Left lobe of liver (tissue), 2 donors: ENCODE measurements around the gene ETV6. TPM values are rescaled to one million over a fixed set of nuclear protein-coding genes. Genes with fewer than 3 reads are reported as not detected.
"Not testable (repeated sequence)": the region's sequence is repeated elsewhere in the genome, so short reads cannot be mapped to it uniquely, and the experiment has no call there.

ENCODE experiments used
- ATAC-seq: fragments of 200-7000 bp; cut with Tn5 transposase; one replicate; pipeline ENCODE4 v1.9.1; 2020; ENCODE audit warnings: mild to moderate bottlenecking, moderate library complexity
- DNase-seq: peaks from one replicate; pipeline ENCODE4 v3.0.0-alpha.2; 2020; ENCODE audit warnings: low spot score
- total RNA-seq: library from RNA; stranded (reverse); gene quantifications from one replicate; pipeline ENCODE4 v1.2.1, GENCODE V29; 2021
- donor health status: DM: no; HTN: no; CAD: no; lungs with moderate emphysema.
- donor health status: DM: no; HTN: yes; CAD: no.

Gene ETV6
- total RNA-seq, 1 donor from 2014 or later, result 10.8 TPM

GRCh38 chr12:11897923-11898322 lies 248.4 kb downstream of the ETV6 start:
- no peak for ATAC-seq
- no peak for DNase-seq

- ATAC-seq (no peak), DNase-seq (no peak)
These were observed 252.4 kb downstream of the ETV6 start for GRCh38 chr12:11901701-11902524.

- DNase-seq, result no peak
- no peak for ATAC-seq
These were observed 253.0 kb downstream of the ETV6 start for GRCh38 chr12:11902525-11902875.

- ATAC-seq, result no peak
- no peak for DNase-seq
These were observed 254.7 kb downstream of the ETV6 start for GRCh38 chr12:11904124-11904523.

- no peak for ATAC-seq
These were observed 256.1 kb downstream of the ETV6 start for GRCh38 chr12:11905534-11905933.

GRCh38 chr12:11906286-11906935 lies 256.9 kb downstream of the ETV6 start:
- DNase-seq (no peak), ATAC-seq (no peak)

More at GRCh38 chr12:11905534-11905933, 256.1 kb downstream of the ETV6 start:
- DNase-seq, result no peak

GRCh38 chr12:11907625-11908024 lies 258.2 kb downstream of the ETV6 start:
- DNase-seq (no peak), ATAC-seq (no peak)

GRCh38 chr12:11909406-11909805 lies 259.9 kb downstream of the ETV6 start:
- ATAC-seq, DNase-seq: not testable (repeated sequence)

GRCh38 chr12:11916113-11916512 lies 266.6 kb downstream of the ETV6 start:
- no peak for ATAC-seq
- DNase-seq, result no peak

GRCh38 chr12:11916771-11917170 lies 267.3 kb downstream of the ETV6 start:
- no peak for DNase-seq
- ATAC-seq, result no peak

GRCh38 chr12:11917501-11917900 lies 268.0 kb downstream of the ETV6 start:
- ATAC-seq (no peak), DNase-seq (no peak)

- no peak for ATAC-seq
- no peak for DNase-seq
These were observed 270.8 kb downstream of the ETV6 start for GRCh38 chr12:11920231-11920630.

- DNase-seq (no peak), ATAC-seq (no peak)
These were observed 272.9 kb downstream of the ETV6 start for GRCh38 chr12:11922361-11922760.

GRCh38 chr12:11923067-11923466 lies 273.6 kb downstream of the ETV6 start:
- no peak for ATAC-seq
- DNase-seq, result no peak

GRCh38 chr12:11927286-11927935 lies 277.9 kb downstream of the ETV6 start:
- no peak for ATAC-seq
- no peak for DNase-seq

- ATAC-seq (no peak), DNase-seq (no peak)
These were observed 280.2 kb downstream of the ETV6 start for GRCh38 chr12:11929714-11930113.

- DNase-seq (no peak), ATAC-seq (no peak)
These were observed 289.7 kb downstream of the ETV6 start for GRCh38 chr12:11939223-11939622.

- DNase-seq (no peak), ATAC-seq (no peak)
These were observed 292.3 kb downstream of the ETV6 start for GRCh38 chr12:11941606-11942337.

GRCh38 chr12:11943919-11944700 lies 294.6 kb downstream of the ETV6 start:
- ATAC-seq (no peak), DNase-seq (no peak)
